Sigmoid colon (tissue), 4 donors: ENCODE results near the gene ALKBH3.

ENCODE experiments used
- EP300 ChIP-seq, 4 donors: sonication (generic); formaldehyde crosslinking; IDR thresholded peaks; one replicate each; pipeline ENCODE4 v1.6.1; 2017; ENCODE audit warnings: antibody characterized with exemption in 4 of 4
- POLR2A ChIP-seq, 2 donors: fragments of 450-650 bp; IDR thresholded peaks; one replicate each; pipeline ENCODE4 v1.6.1; 2016; ENCODE audit warnings: antibody characterized with exemption in 2 of 2, mild to moderate bottlenecking in 2 of 2, moderate library complexity in 2 of 2
- POLR2AphosphoS5 ChIP-seq, 4 donors: sonication (generic); formaldehyde crosslinking; IDR thresholded peaks; one replicate each; pipeline ENCODE4 v1.6.1; 2017; ENCODE audit warnings: antibody characterized with exemption in 4 of 4
- TF ChIP-seq, protein P1 (sequence below), 4 experiments: fragments of 450-650 bp in 3 of 4; fragments of 200-600 bp in 1 of 4; IDR thresholded peaks; one replicate each; pipeline ENCODE4 v1.5.1; 2016 to 2019; ENCODE audit warnings: antibody characterized with exemption in 4 of 4, mild to moderate bottlenecking in 3 of 4, moderate library complexity in 2 of 4

DNA sequence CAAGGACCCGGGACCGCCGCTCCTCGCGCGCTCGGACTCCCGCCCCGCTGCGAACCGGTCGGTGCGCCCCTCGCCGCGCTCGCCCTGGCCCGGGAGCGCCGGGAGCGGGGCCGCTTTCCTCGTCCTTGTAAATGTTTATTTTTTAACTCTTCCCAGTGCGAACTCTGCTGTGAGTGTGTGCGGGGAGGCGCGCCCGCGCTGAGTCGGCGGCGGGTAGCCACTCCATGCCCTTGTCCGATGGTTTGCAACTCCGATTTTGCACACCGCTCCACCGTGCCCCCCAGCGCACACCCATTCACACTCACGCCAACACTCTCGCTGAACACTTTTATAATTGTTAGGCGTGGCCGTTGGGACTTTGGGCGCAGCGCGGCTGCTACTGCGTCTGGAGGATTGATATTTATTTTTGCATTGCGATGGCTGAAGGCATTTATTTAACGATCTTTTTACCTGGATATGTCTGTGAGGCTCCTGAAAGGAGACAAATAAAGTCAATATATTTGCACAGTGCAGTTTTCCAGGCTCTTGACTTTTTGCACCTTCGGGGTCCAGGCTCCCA lies 62.8 kb downstream of the ALKBH3 start:
- TF ChIP-seq POLR2A (IDR thresholded peaks at IDR 0.05) (no peak), EP300 (IDR thresholded peaks at IDR 0.05) (no peak), POLR2AphosphoS5 (IDR thresholded peaks at IDR 0.05) (peak in 1 of 4 donors; percentile 9)
- TF ChIP-seq, protein P1, sequence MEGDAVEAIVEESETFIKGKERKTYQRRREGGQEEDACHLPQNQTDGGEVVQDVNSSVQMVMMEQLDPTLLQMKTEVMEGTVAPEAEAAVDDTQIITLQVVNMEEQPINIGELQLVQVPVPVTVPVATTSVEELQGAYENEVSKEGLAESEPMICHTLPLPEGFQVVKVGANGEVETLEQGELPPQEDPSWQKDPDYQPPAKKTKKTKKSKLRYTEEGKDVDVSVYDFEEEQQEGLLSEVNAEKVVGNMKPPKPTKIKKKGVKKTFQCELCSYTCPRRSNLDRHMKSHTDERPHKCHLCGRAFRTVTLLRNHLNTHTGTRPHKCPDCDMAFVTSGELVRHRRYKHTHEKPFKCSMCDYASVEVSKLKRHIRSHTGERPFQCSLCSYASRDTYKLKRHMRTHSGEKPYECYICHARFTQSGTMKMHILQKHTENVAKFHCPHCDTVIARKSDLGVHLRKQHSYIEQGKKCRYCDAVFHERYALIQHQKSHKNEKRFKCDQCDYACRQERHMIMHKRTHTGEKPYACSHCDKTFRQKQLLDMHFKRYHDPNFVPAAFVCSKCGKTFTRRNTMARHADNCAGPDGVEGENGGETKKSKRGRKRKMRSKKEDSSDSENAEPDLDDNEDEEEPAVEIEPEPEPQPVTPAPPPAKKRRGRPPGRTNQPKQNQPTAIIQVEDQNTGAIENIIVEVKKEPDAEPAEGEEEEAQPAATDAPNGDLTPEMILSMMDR (IDR thresholded peaks at IDR 0.05) = no peak
